SU-DHL-6 (cell line): Measurements from ENCODE around the gene C14orf132.

Source experiments
- H2AFZ ChIP-seq: fragments of 200-600 bp; sonication (generic); 2 replicates; pipeline ENCODE4 v1.6.1; 2014; ENCODE audit warnings: low read depth, mild to moderate bottlenecking, moderate library complexity, mixed read lengths, antibody characterized with exemption, low read length; ENCODE audit not compliant: severe bottlenecking
- H3F3A ChIP-seq: fragments of 200-600 bp; shearing (Covaris generic); 2 replicates; pipeline ENCODE4 v1.6.0; 2016; ENCODE audit warnings: antibody characterized with exemption, mild to moderate bottlenecking; ENCODE audit not compliant: insufficient read depth
- H3K27ac ChIP-seq: fragments of 200-600 bp; sonication (generic); 2 replicates; pipeline ENCODE4 v1.5.1; 2016; ENCODE audit warnings: low read depth, mild to moderate bottlenecking, low read length, moderate library complexity, mixed read lengths
- H3K27me3 ChIP-seq: fragments of 200-600 bp; sonication (generic), shearing (Covaris generic); 2 replicates; pipeline ENCODE4 v1.6.0; 2014; ENCODE audit warnings: mild to moderate bottlenecking, low read length
- H3K36me3 ChIP-seq: fragments of 200-600 bp; sonication (generic); 2 replicates; pipeline ENCODE4 v1.6.1; 2014; ENCODE audit warnings: mild to moderate bottlenecking, low read length, mixed read lengths
- H3K4me2 ChIP-seq: fragments of 300-600, 200-600 bp; shearing (Covaris generic), sonication (generic); 2 replicates; pipeline ENCODE4 v1.6.0; 2014; ENCODE audit warnings: low read length, low read depth, mild to moderate bottlenecking; ENCODE audit not compliant: poor library complexity, severe bottlenecking
- H3K4me3 ChIP-seq: fragments of 200-600 bp; sonication (generic); 2 replicates; pipeline ENCODE4 v1.5.1; 2014; ENCODE audit warnings: antibody characterized with exemption, low read length, mild to moderate bottlenecking, mixed read lengths; ENCODE audit not compliant: insufficient read depth, poor library complexity, severe bottlenecking
- H3K79me2 ChIP-seq: fragments of 200-600 bp; sonication (generic); 2 replicates; pipeline ENCODE4 v1.6.1; 2014; ENCODE audit warnings: mild to moderate bottlenecking, low read length, moderate library complexity; ENCODE audit not compliant: insufficient read depth
- H3K9ac ChIP-seq: fragments of 200-600 bp; sonication (generic); 2 replicates; pipeline ENCODE4 v1.7.0; 2014; ENCODE audit warnings: mild to moderate bottlenecking, low read length
- H3K9me2 ChIP-seq: fragments of 200-600 bp; sonication (generic); replicated peaks from 2 replicates; pipeline ENCODE4 v1.6.1; 2014; ENCODE audit warnings: low read length; ENCODE audit not compliant: insufficient read depth
- H3K9me3 ChIP-seq: fragments of 200-600 bp; sonication (generic); 2 replicates; pipeline ENCODE4 v1.6.1; 2014; ENCODE audit warnings: low read length, mixed read lengths; ENCODE audit not compliant: insufficient read depth
- H4K20me1 ChIP-seq: fragments of 200-600 bp; sonication (generic); 2 replicates; pipeline ENCODE4 v1.6.1; 2014; ENCODE audit warnings: low read depth, mild to moderate bottlenecking, antibody characterized with exemption, low read length, moderate library complexity, mixed read lengths
- EZH2phosphoT487 ChIP-seq: fragments of 200-600 bp; sonication (generic), shearing (Covaris generic); conservative IDR thresholded peaks from 2 replicates; pipeline ENCODE4 v1.6.1; 2018; ENCODE audit warnings: mild to moderate bottlenecking, antibody characterized with exemption, low read length, moderate library complexity, mixed read lengths
- TF ChIP-seq, protein P1 (sequence below): fragments of 200-600 bp; sonication (generic); IDR thresholded peaks from one replicate; pipeline ENCODE4 v1.5.1; 2017; ENCODE audit warnings: antibody characterized with exemption, mild to moderate bottlenecking, low read length, moderate library complexity; ENCODE audit not compliant: insufficient read depth, poor library complexity, severe bottlenecking

C14orf132 gene

DNA sequence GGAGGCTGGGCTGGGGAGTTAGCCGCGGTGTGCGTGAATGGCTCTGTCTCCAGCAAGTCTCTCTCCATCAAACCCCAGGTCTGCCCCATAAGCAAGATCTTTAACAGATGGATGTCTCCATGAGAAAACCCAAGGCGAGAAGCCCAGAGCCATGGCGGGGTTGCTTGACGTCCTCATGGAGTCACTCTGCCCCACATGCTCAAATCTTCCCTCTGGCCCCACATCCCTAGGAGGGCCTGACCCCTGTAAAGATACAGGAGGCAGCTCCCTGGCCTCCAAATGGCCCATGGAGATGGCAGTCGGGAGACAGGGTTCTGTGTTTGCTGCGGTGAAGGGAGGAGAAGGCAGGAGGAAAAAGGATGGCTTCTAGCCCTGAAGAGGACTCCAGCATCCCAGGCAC, 49.3 kb downstream of the C14orf132 start:
- Histone ChIP-seq H3K27me3 (no peaks in the 10 kb centered on the region), H4K20me1 (no peaks in the 10 kb centered on the region), H3K9ac (no peak overlapping the region)

DNA sequence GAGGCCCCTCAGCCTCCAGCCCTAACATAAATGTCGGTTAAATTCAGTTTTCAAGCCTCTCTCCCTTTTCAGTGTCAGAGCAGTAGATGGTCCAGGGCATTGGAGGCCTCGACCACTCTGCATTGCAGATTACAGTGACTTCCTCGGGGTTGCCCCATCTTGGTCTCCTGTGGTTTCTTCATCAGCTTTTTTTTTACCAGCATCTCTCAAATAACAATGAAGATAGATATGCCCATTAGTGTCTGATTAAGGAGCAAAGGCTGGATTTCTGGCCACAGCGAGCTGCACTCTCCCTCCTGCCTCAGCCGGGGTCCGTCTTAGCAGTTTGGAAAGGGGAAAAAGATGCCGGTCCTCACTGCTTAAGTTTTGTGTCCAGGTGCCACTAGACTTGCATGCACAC, 49.7 kb downstream of the C14orf132 start:
- no peaks in the 10 kb centered on the region for H3K36me3 ChIP-seq
- H3K9ac ChIP-seq: no peak overlapping the region
- no peak overlapping the region for H3K4me2 ChIP-seq
- no peaks in the 10 kb centered on the region for H3K9me3 ChIP-seq
- H3K79me2 ChIP-seq: no peaks in the 10 kb centered on the region
- no peak overlapping the region for H3K4me3 ChIP-seq
- no peaks in the 10 kb centered on the region for H3F3A ChIP-seq
- no peak overlapping the region for H2AFZ ChIP-seq
- H3K9me2 ChIP-seq: no peaks in the 10 kb centered on the region
- no peaks in the 10 kb centered on the region for H3K27me3 ChIP-seq
- TF ChIP-seq, protein P1, sequence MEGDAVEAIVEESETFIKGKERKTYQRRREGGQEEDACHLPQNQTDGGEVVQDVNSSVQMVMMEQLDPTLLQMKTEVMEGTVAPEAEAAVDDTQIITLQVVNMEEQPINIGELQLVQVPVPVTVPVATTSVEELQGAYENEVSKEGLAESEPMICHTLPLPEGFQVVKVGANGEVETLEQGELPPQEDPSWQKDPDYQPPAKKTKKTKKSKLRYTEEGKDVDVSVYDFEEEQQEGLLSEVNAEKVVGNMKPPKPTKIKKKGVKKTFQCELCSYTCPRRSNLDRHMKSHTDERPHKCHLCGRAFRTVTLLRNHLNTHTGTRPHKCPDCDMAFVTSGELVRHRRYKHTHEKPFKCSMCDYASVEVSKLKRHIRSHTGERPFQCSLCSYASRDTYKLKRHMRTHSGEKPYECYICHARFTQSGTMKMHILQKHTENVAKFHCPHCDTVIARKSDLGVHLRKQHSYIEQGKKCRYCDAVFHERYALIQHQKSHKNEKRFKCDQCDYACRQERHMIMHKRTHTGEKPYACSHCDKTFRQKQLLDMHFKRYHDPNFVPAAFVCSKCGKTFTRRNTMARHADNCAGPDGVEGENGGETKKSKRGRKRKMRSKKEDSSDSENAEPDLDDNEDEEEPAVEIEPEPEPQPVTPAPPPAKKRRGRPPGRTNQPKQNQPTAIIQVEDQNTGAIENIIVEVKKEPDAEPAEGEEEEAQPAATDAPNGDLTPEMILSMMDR: no peak
- no peak for TF ChIP-seq EZH2phosphoT487
- H4K20me1 ChIP-seq: no peaks in the 10 kb centered on the region
- H3K27ac ChIP-seq: no peak overlapping the region

More for the DNA sequence above, 49.3 kb downstream of the C14orf132 start:
- Histone ChIP-seq H3K79me2 (no peaks in the 10 kb centered on the region), H3K9me2 (no peaks in the 10 kb centered on the region), H3K9me3 (no peaks in the 10 kb centered on the region), H3F3A (no peaks in the 10 kb centered on the region), H3K4me3 (no peak overlapping the region), H3K4me2 (no peak overlapping the region), H3K27ac (no peak overlapping the region), H3K36me3 (no peaks in the 10 kb centered on the region), H2AFZ (no peak overlapping the region)
- no peak for TF ChIP-seq EZH2phosphoT487
- TF ChIP-seq, protein P1: no peak

DNA sequence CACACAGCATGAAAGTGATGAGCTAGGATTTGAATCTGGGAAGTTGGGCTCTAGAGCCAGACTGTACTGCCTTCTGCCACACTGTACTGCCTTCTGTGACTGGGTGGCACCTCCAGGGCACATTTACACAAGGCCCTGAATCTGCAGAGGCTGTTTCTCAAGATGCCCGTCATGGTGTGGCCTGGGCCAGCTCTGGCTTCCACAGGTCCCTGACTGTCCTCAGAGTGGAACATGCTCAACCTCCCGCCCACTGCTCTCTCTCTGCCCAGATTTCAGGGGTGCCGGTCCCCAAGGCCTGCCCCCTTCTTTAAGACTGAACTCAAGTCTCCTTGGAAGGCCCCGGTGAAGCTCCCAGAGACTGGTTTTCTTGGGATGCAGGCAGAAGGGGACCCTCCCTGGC, 50.2 kb downstream of the C14orf132 start:
- Histone ChIP-seq H3K36me3 (no peaks in the 10 kb centered on the region), H3K27ac (no peak overlapping the region), H3K27me3 (no peaks in the 10 kb centered on the region), H3K9ac (no peak overlapping the region), H3K79me2 (no peaks in the 10 kb centered on the region), H3F3A (no peaks in the 10 kb centered on the region), H4K20me1 (no peaks in the 10 kb centered on the region), H3K4me3 (no peak overlapping the region), H2AFZ (no peak overlapping the region), H3K4me2 (no peak overlapping the region), H3K9me2 (no peaks in the 10 kb centered on the region), H3K9me3 (no peaks in the 10 kb centered on the region)
- TF ChIP-seq EZH2phosphoT487: no peak
- TF ChIP-seq, protein P1: no peak
